HG03558 (cell line): Measurements from ENCODE around the gene CDCA4.
"Not testable (repeated sequence)": the region's sequence is repeated elsewhere in the genome, so short reads cannot be mapped to it uniquely, and the experiment has no call there.

Source experiments
- ATAC-seq: cut with Tn5 transposase; IDR thresholded peaks from one replicate; pipeline ENCODE4 v1.9.1; 2021; ENCODE audit warnings: moderate number of reproducible peaks; ENCODE audit not compliant: unreplicated experiment; ENCODE audit errors: extremely low read depth

Gene CDCA4

GRCh38 chr14:105039458-105040205 is 18.7 kb upstream of the CDCA4 start:
- no peak for ATAC-seq

- not testable (repeated sequence) for ATAC-seq
Measured at GRCh38 chr14:105035616-105036015, 14.7 kb upstream of the CDCA4 start.

GRCh38 chr14:105034315-105035039 is 13.6 kb upstream of the CDCA4 start:
- no peak for ATAC-seq

GRCh38 chr14:105033412-105033900 is 12.6 kb upstream of the CDCA4 start:
- ATAC-seq, result not testable (repeated sequence)

GRCh38 chr14:105032451-105032901 is 11.6 kb upstream of the CDCA4 start:
- ATAC-seq, result not testable (repeated sequence)

- no peak for ATAC-seq
Measured at GRCh38 chr14:105030836-105031396, 10.0 kb upstream of the CDCA4 start.

- ATAC-seq, result no peak
Measured at GRCh38 chr14:105030194-105030593, 9.3 kb upstream of the CDCA4 start.

- ATAC-seq, result no peak
Measured at GRCh38 chr14:105029402-105029801, 8.5 kb upstream of the CDCA4 start.

- no peak for ATAC-seq
Measured at GRCh38 chr14:105028251-105028927, 7.5 kb upstream of the CDCA4 start.

GRCh38 chr14:105027718-105028117 is 6.8 kb upstream of the CDCA4 start:
- ATAC-seq, result not testable (repeated sequence)

- no peak for ATAC-seq
Measured at GRCh38 chr14:105026802-105027563, 6.1 kb upstream of the CDCA4 start.

- ATAC-seq, result no peak
Measured at GRCh38 chr14:105026033-105026785, 5.3 kb upstream of the CDCA4 start.

GRCh38 chr14:105025429-105025828 is 4.5 kb upstream of the CDCA4 start:
- ATAC-seq, result no peak

- ATAC-seq, result no peak
Measured at GRCh38 chr14:105023791-105024480, 3.1 kb upstream of the CDCA4 start.

GRCh38 chr14:105023144-105023543 is 2.3 kb upstream of the CDCA4 start:
- ATAC-seq, result no peak

- no peak for ATAC-seq
Measured at GRCh38 chr14:105022276-105022670, 1.4 kb upstream of the CDCA4 start.

- ATAC-seq, result no peak
Measured at GRCh38 chr14:105021656-105022275, 883 bp upstream of the CDCA4 start.
